Umbilical cord (tissue), 2 donors: Measurements from ENCODE around the gene CCL24. TPM values are rescaled to one million over a fixed set of nuclear protein-coding genes. Genes with fewer than 3 reads are reported as not detected.
"Not testable (repeated sequence)": the region's sequence is repeated elsewhere in the genome, so short reads cannot be mapped to it uniquely, and the experiment has no call there.

Source experiments
- DNase-seq: peaks from one replicate; pipeline ENCODE4 v3.0.0-alpha.2; 2015; ENCODE audit warnings: low spot score
- total RNA-seq: library from RNA; depleted of rRNA; stranded (reverse); fragments of >200 nt; gene quantifications from one replicate; pipeline ENCODE4 v1.2.3, GENCODE V29; 2014; ENCODE audit warnings: low replicate concordance; ENCODE audit not compliant: insufficient read depth

Gene CCL24
- total RNA-seq, 1 donor from 2014 or later = not detected

GRCh38 chr7:75783058-75783457, 30.5 kb downstream of the CCL24 start:
- not testable (repeated sequence) for DNase-seq

DNA sequence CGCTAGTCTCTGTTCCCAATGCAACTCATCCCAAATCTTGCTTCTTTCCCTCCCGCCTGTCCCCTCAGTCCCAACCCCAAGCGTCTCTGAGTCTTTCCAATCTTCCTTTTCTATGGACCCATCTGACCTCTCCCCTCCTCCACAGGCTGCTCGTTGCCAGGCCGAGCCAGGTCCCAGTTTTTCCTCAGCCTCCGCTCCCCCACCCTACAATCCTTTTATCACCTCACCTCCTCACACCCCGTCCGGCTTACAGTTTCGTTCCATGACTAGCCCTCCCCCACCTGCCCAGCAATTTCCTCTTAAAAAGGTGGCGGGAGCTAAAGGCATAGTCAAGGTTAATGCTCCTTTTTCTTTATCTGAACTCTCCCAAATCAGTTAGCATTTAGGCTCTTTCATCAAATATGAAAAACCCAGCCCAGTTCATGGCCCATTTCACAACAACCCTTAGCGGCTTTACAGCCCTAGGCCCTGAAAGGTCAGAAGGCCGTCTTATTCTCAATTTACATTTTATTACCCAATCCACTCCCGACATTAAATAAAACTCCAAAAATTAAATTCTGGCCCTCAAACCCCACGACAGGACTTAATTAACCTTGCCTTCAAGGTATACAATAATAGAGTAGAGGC, 32.8 kb downstream of the CCL24 start:
- not testable (repeated sequence) for DNase-seq

GRCh38 chr7:75779516-75779915, 34.1 kb downstream of the CCL24 start:
- not testable (repeated sequence) for DNase-seq

DNA sequence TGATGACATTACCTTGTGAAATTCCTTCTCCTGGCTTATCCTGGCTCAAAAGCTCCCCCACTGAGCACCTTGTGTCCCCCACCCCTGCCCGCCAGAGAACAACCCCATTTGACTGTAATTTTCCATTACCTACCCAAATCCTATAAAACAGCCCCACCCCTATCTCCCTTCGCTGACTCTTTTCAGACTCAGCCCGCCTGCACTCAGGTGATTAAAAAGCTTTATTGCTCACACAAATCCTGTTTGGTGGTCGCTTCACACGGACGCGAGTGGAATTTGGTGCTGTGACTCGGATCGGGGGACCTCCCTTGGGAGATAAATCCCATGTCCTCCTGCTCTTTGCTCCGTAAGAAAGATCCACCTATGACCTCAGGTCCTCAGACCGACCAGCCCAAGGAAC, 34.6 kb downstream of the CCL24 start:
- not testable (repeated sequence) for DNase-seq

GRCh38 chr7:75776295-75776971, 37.2 kb downstream of the CCL24 start:
- DNase-seq = peak; percentile 13

- DNase-seq = not testable (repeated sequence)
These were observed 39.6 kb downstream of the CCL24 start for GRCh38 chr7:75773958-75774357.

GRCh38 chr7:75772081-75773077, 41.2 kb downstream of the CCL24 start, which contains the start of gene CCL26:
Gene CCL26 (minus strand): TSS chr7:75772211. CDS start chr7:75772176, 35 bp downstream.
- DNase-seq = peak; percentile 20

DNA sequence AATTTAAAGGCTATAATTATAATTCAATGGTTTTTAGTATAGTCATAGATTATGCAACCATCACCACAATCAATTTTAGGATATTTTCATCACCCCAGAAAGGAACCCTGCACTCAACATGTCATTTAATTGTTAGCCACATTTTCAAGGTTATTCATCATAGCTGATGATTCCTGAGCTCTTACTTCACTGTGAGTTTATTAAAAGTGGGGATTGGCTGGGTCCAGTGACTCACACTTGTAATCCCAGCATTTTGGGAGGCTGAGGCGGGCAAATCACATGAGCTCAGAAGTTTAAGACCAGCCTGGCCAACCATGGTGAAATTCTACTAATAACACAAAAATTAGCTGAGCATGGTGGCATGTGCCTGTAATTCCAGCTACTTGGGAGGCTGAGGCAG, 42.4 kb downstream of the CCL24 start:
- no peak for DNase-seq

DNA sequence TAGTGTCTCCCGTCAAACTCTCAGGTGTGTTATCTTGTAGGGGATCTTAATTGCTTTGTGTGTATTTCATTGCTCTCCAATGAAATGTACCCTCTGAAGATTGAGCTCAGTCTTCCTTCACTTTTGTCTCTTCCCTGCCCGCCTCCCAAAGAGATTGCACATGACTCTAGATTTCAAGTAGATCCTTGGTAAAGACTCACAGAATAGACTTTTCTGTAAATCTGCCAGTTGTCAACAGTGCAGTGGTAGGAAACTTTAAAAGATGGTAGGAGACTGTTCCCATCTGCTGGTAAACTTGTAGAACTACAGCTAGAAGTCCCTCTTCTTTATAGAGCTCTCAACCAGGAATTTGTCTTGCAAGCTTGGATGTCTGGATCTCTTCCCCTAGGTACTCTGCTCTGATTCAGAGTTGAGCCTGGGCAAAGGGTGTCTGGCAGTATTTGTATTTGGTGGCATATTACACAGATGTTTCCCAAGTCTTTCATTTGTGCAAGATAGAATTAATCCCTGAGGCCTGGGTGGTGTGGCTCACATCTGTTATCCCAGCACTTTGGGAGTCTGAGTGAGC, 51.2 kb downstream of the CCL24 start:
- DNase-seq = peak; percentile 88

GRCh38 chr7:75761801-75762200, 51.8 kb downstream of the CCL24 start:
- not testable (repeated sequence) for DNase-seq

Other genes starting within 250 kb of the CCL24 start
- gene HIP1, start 74.9 kb downstream of the CCL24 start, total RNA-seq = 13.7 TPM
- gene CCL26, start 41.6 kb downstream of the CCL24 start, total RNA-seq = not detected
- gene RHBDD2, start 65.2 kb upstream of the CCL24 start, total RNA-seq = 4.8 TPM
- 71.5 TPM for gene POR, start 101.3 kb upstream of the CCL24 start, total RNA-seq
- gene TMEM120A, start 180.8 kb upstream of the CCL24 start, total RNA-seq = 33.2 TPM
- 14.2 TPM for gene STYXL1, start 234.2 kb upstream of the CCL24 start, total RNA-seq
- 17.1 TPM for gene MDH2, start 234.3 kb upstream of the CCL24 start, total RNA-seq